CD4-positive, alpha-beta T cell (primary cell): ENCODE measurements around the gene CREBL2. TPM values are rescaled to one million over a fixed set of nuclear protein-coding genes. Genes with fewer than 3 reads are reported as not detected.
"Not testable (repeated sequence)": the region's sequence is repeated elsewhere in the genome, so short reads cannot be mapped to it uniquely, and the experiment has no call there.

Experiments
- ATAC-seq: fragments of 200-7000 bp; cut with Tn5 transposase; one replicate; pipeline ENCODE4 v1.10.0; 2022; ENCODE audit warnings: mild to moderate bottlenecking; ENCODE audit not compliant: poor library complexity
- CTCF ChIA-PET: fragments of 350-600 bp; sonication (Branson Sonifier 250); formaldehyde crosslinking; loops from one replicate; lab custom pipeline; 2021; ENCODE audit warnings: antibody characterized with exemption, inconsistent platforms; lab: Charles Lee
- POLR2A ChIA-PET: fragments of 350-600 bp; sonication (Branson Sonifier 250); formaldehyde crosslinking; loops from one replicate; lab custom pipeline; 2021; ENCODE audit warnings: antibody characterized with exemption, inconsistent platforms; lab: Charles Lee
- DNase-seq, 14 experiments: peaks; one replicate each; pipeline ENCODE4 v3.0.0-alpha.2; 2013 to 2020; ENCODE audit warnings: mixed read lengths in 2 of 14
- H3K27ac ChIP-seq, 2 donors: one replicate each; pipeline versions ENCODE4 v1.5.1 to v1.7.0; 2013; ENCODE audit warnings: low read length in 2 of 2, low read depth in 1 of 2, mild to moderate bottlenecking in 1 of 2
- H3K27me3 ChIP-seq, 2 experiments: 1 replicate in 1 of 2; 2 replicates in 1 of 2; pipeline versions ENCODE4 v1.6.1 to v1.7.0; 2013; ENCODE audit warnings: low read length in 2 of 2, control low read depth in 1 of 2, mild to moderate bottlenecking in 1 of 2, moderate library complexity in 1 of 2; ENCODE audit not compliant: insufficient read depth in 2 of 2, control insufficient read depth in 1 of 2
- H3K36me3 ChIP-seq: one replicate; pipeline ENCODE4 v1.6.1; 2013; ENCODE audit warnings: low read length, control low read depth; ENCODE audit not compliant: insufficient read depth
- H3K4me1 ChIP-seq: one replicate; pipeline ENCODE4 v1.6.1; 2013; ENCODE audit warnings: low read length, control low read depth; ENCODE audit not compliant: insufficient read depth
- H3K4me3 ChIP-seq: one replicate; pipeline ENCODE4 v1.5.1; 2013; ENCODE audit warnings: mild to moderate bottlenecking, low read length, moderate library complexity
- H3K9me3 ChIP-seq, 2 experiments: 1 replicate in 1 of 2; 2 replicates in 1 of 2; pipeline versions ENCODE4 v1.6.1 to v1.7.0; 2013; ENCODE audit warnings: low read length in 2 of 2, mild to moderate bottlenecking in 2 of 2, control low read depth in 1 of 2, moderate library complexity in 1 of 2; ENCODE audit not compliant: control insufficient read depth in 1 of 2, insufficient read depth in 1 of 2
- H3K27ac Mint-ChIP-seq: one replicate; pipeline ENCODE4 v1.8.0; 2020; ENCODE audit warnings: mixed read lengths
- H3K27me3 Mint-ChIP-seq: one replicate; pipeline ENCODE4 v1.8.0; 2021; ENCODE audit warnings: mixed read lengths
- H3K36me3 Mint-ChIP-seq: one replicate; pipeline ENCODE4 v1.8.0; 2021; ENCODE audit warnings: low read depth, mixed read lengths
- H3K4me1 Mint-ChIP-seq: one replicate; pipeline ENCODE4 v1.8.0; 2021; ENCODE audit warnings: low read depth, mixed read lengths
- H3K4me3 Mint-ChIP-seq: one replicate; pipeline ENCODE4 v1.8.0; 2020; ENCODE audit warnings: mild to moderate bottlenecking, mixed read lengths
- H3K9me3 Mint-ChIP-seq: one replicate; pipeline ENCODE4 v1.8.0; 2020; ENCODE audit warnings: mixed read lengths
- CTCF ChIP-seq: fragments of 200-600 bp; IDR thresholded peaks from one replicate; pipeline ENCODE4 v1.8.0; 2022; ENCODE audit warnings: antibody characterized with exemption, mild to moderate bottlenecking
- intact Hi-C, 2 experiments: fragments of 100-400 bp; cut with DNase I in 1 of 2; cut with micrococcal nuclease in 1 of 2; formaldehyde crosslinking; loops; one replicate each; pipeline versions ENCODE4 v1.15.1 to v1.9.0; 2023 to 2025; cut with DNase I, micrococcal nuclease
- total RNA-seq, 174 experiments: library from RNA in 2 of 174; stranded (reverse) in 2 of 174; gene quantifications; one replicate each; pipeline ENCODE4 v1.2.3 and lab custom pipeline; 2021 to 2026

CREBL2 gene
- total RNA-seq, 2 experiments from 2014 or later: 9.5 to 12.6 TPM

GRCh38 chr12:12585115-12585863 is 26.4 kb upstream of the CREBL2 start:
- DNase-seq (no peak), ATAC-seq (no peak)
- ChIA-PET POLR2A (no interaction called here), CTCF (no interaction called here)
- Mint-ChIP-seq H3K36me3 (no peaks in the 10 kb centered on the region), H3K27me3 (no peaks in the 10 kb centered on the region), H3K9me3 (no peaks in the 10 kb centered on the region), H3K27ac (no peak overlapping the region), H3K4me1 (peaks cover 15% of the 10 kb centered on the region), H3K4me3 (no peak overlapping the region)
- Histone ChIP-seq H3K9me3 (no peaks in the 10 kb centered on the region), H3K27ac (no peak overlapping the region), H3K4me3 (no peak overlapping the region), H3K36me3 (no peaks in the 10 kb centered on the region), H3K27me3 (no peaks in the 10 kb centered on the region), H3K4me1 (peaks cover 8% of the 10 kb centered on the region)
- intact Hi-C loops: no loop called here
- no peak for TF ChIP-seq CTCF

- Histone ChIP-seq H3K27ac (no peak overlapping the region), H3K4me1 (peaks cover 7% of the 10 kb centered on the region), H3K4me3 (no peak overlapping the region), H3K36me3 (no peaks in the 10 kb centered on the region), H3K27me3 (no peaks in the 10 kb centered on the region), H3K9me3 (no peaks in the 10 kb centered on the region)
- Mint-ChIP-seq H3K27ac (no peak overlapping the region), H3K4me3 (no peak overlapping the region), H3K9me3 (no peaks in the 10 kb centered on the region), H3K4me1 (peaks cover 10% of the 10 kb centered on the region), H3K36me3 (no peaks in the 10 kb centered on the region), H3K27me3 (no peaks in the 10 kb centered on the region)
- no peak for ATAC-seq
- no peak for DNase-seq
- intact Hi-C loops: no loop called here
- ChIA-PET POLR2A (interaction anchor here (0.7 kb wide), 1 partner anchor 150 kb away, joined by 3 read pairs; no protein-coding TSS in a partner anchor), CTCF (no interaction called here)
- no peak for TF ChIP-seq CTCF
Measured at GRCh38 chr12:12586879-12587675, 24.6 kb upstream of the CREBL2 start.

- H3K4me1 Mint-ChIP-seq: peaks cover 2% of the 10 kb centered on the region
Measured at GRCh38 chr12:12587878-12588277, 23.8 kb upstream of the CREBL2 start.

GRCh38 chr12:12588436-12588835 is 23.2 kb upstream of the CREBL2 start:
- H3K27me3 ChIP-seq, intact Hi-C loops, H3K36me3 ChIP-seq, H3K27me3 Mint-ChIP-seq, H3K4me1 ChIP-seq, H3K4me3 ChIP-seq, H3K36me3 Mint-ChIP-seq, H3K9me3 ChIP-seq, H3K4me3 Mint-ChIP-seq, H3K4me1 Mint-ChIP-seq, H3K9me3 Mint-ChIP-seq, DNase-seq, H3K27ac Mint-ChIP-seq, H3K27ac ChIP-seq, ATAC-seq: not testable (repeated sequence)
- CTCF ChIA-PET: interaction anchor here (0.6 to 0.7 kb wide), 2 partner anchors 34 to 158 kb away, joined by 3 to 5 read pairs; no protein-coding TSS in a partner anchor
- POLR2A ChIA-PET: interaction anchor here (0.9 kb wide), 1 partner anchor 28 kb away, joined by 3 read pairs; no protein-coding TSS in a partner anchor

More at GRCh38 chr12:12587878-12588277, 23.8 kb upstream of the CREBL2 start:
- no peak overlapping the region for H3K27ac Mint-ChIP-seq
- ATAC-seq: no peak
- no peak overlapping the region for H3K4me3 Mint-ChIP-seq
- no peaks in the 10 kb centered on the region for H3K9me3 Mint-ChIP-seq
- no peaks in the 10 kb centered on the region for H3K36me3 ChIP-seq
- H3K4me3 ChIP-seq: no peak overlapping the region
- intact Hi-C loops: no loop called here
- ChIA-PET POLR2A (interaction anchor here (0.9 kb wide), 1 partner anchor 28 kb away, joined by 3 read pairs; no protein-coding TSS in a partner anchor), CTCF (interaction anchor here (0.6 to 0.7 kb wide), 2 partner anchors 34 to 157 kb away, joined by 3 to 5 read pairs; no protein-coding TSS in a partner anchor)
- H3K36me3 Mint-ChIP-seq: no peaks in the 10 kb centered on the region
- no peak for TF ChIP-seq CTCF
- H3K9me3 ChIP-seq: no peaks in the 10 kb centered on the region
- no peaks in the 10 kb centered on the region for H3K27me3 ChIP-seq
- no peak overlapping the region for H3K27ac ChIP-seq
- no peak for DNase-seq
- H3K27me3 Mint-ChIP-seq: no peaks in the 10 kb centered on the region
- H3K4me1 ChIP-seq: peaks cover 2% of the 10 kb centered on the region
